MM.1S (cell line): ENCODE results near the gene OSBPL5.

ENCODE experiments used
- DNase-seq: peaks from one replicate; pipeline ENCODE4 v3.0.0-alpha.2; 2015
- H2AFZ ChIP-seq: fragments of 300-600 bp; sonication (generic); 2 replicates; pipeline ENCODE4 v1.6.0; 2016; ENCODE audit warnings: antibody characterized with exemption, low read length
- H3F3A ChIP-seq: fragments of 300-600 bp; sonication (generic); 2 replicates; pipeline ENCODE4 v1.6.1; 2016; ENCODE audit warnings: mild to moderate bottlenecking, antibody characterized with exemption, low read length, moderate library complexity, mixed read lengths; ENCODE audit not compliant: insufficient read depth
- H3K27ac ChIP-seq: fragments of 300-600 bp; sonication (generic); 2 replicates; pipeline ENCODE4 v1.5.1; 2016; ENCODE audit warnings: mild to moderate bottlenecking, low read length
- H3K27me3 ChIP-seq: fragments of 300-600 bp; sonication (generic); replicated peaks from 2 replicates; pipeline ENCODE4 v1.6.0; 2016; ENCODE audit warnings: low read length; ENCODE audit not compliant: insufficient read depth
- H3K36me3 ChIP-seq: fragments of 300-600 bp; sonication (generic); replicated peaks from 2 replicates; pipeline ENCODE4 v1.6.1; 2016; ENCODE audit warnings: mild to moderate bottlenecking, low read length, mixed read lengths; ENCODE audit not compliant: insufficient read depth
- H3K4me1 ChIP-seq: fragments of 300-600 bp; sonication (generic); 2 replicates; pipeline ENCODE4 v1.6.1; 2016; ENCODE audit warnings: low read length, mixed read lengths
- H3K4me2 ChIP-seq: fragments of 300-600 bp; sonication (generic); 2 replicates; pipeline ENCODE4 v1.6.0; 2016; ENCODE audit warnings: low read depth, low read length
- H3K4me3 ChIP-seq: fragments of 300-600 bp; sonication (generic); 2 replicates; pipeline ENCODE4 v1.5.1; 2016; ENCODE audit warnings: low read length, mixed read lengths
- H3K79me2 ChIP-seq: fragments of 300-600 bp; sonication (generic); 2 replicates; pipeline ENCODE4 v1.6.1; 2016; ENCODE audit warnings: mixed run types, low read length, mixed read lengths
- H3K9ac ChIP-seq: fragments of 300-600 bp; sonication (generic); 2 replicates; pipeline ENCODE4 v1.6.1; 2016; ENCODE audit warnings: low read length, mixed read lengths
- H3K9me2 ChIP-seq: fragments of 300-600 bp; sonication (generic); replicated peaks from 2 replicates; pipeline ENCODE4 v1.6.1; 2016; ENCODE audit warnings: mild to moderate bottlenecking, low read length, mixed read lengths; ENCODE audit not compliant: insufficient read depth
- H3K9me3 ChIP-seq: fragments of 300-600 bp; sonication (generic); replicated peaks from 2 replicates; pipeline ENCODE4 v1.6.1; 2016; ENCODE audit warnings: mild to moderate bottlenecking, low read length, mixed read lengths; ENCODE audit not compliant: insufficient read depth
- H4K20me1 ChIP-seq: fragments of 300-600 bp; sonication (generic); 2 replicates; pipeline ENCODE4 v1.6.1; 2016; ENCODE audit warnings: mild to moderate bottlenecking, low read length, moderate library complexity, mixed read lengths; ENCODE audit not compliant: insufficient read depth
- CTCF ChIP-seq: fragments of 300-600 bp; sonication (generic); IDR thresholded peaks from 2 replicates; pipeline ENCODE4 v1.5.1; 2016; ENCODE audit warnings: antibody characterized with exemption, low read length, mixed read lengths
- EZH2 ChIP-seq: fragments of 300-600 bp; sonication (generic); optimal IDR thresholded peaks from 2 replicates; pipeline ENCODE3; 2017; ENCODE audit warnings: low read depth, mild to moderate bottlenecking, antibody characterized with exemption, low read length, mixed read lengths
- EZH2phosphoT487 ChIP-seq: fragments of 300-600 bp; sonication (generic); IDR thresholded peaks from 2 replicates; pipeline ENCODE4 v1.6.1; 2018; ENCODE audit warnings: antibody characterized with exemption, low read length

OSBPL5 gene

DNA sequence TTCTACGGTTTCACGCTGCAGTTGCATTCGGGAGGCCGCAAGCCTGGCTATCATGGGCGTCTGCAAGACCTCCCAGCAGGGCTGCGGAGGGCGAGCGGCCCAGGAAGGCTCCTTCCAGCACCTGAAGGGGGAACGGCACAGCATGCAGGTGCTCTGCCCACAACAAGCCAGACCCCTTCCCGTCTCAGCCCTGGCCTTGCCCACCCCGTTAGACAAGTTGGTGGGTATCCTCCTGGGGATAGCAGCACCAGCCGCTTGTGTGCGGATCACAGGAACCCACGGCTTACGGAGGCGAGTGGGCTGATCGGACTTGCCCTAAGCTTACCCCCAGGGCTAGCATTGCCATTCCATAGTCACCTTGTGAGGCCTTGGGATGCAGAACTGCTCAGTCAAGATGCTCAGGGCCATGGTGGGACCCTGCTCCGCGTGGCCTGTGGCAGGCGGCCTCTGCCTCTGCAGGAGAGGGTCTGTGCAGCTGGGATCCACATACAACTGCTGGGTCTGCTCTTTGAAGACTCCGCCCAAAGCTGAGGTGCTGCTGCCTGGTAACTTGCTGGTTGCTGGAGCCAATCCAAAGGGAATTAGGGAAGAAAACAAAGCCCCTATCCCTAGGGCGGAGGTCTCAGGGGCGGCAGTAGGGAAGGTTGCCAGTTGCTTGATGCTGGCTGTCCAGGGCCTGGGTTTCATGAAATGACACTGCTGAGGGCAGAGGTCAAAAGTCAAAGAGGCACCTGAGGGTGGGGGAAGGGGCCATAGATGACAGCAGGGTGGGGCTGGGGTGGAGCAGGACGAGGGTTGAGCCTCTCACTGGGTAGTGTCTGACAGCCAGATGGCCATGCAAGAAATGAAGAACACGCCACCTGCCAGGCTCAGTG lies 1.4 kb upstream of the OSBPL5 start:
- H3K9me3 ChIP-seq, result no peaks in the 10 kb centered on the region
- H3K9me2 ChIP-seq, result no peaks in the 10 kb centered on the region
- H3K4me1 ChIP-seq, result no peaks in the 10 kb centered on the region
- peaks cover 56% of the 10 kb centered on the region for H3K27me3 ChIP-seq
- no peak overlapping the region for H3K27ac ChIP-seq
- H3K36me3 ChIP-seq, result no peaks in the 10 kb centered on the region
- no peaks in the 10 kb centered on the region for H3F3A ChIP-seq
- peaks cover 7% of the 10 kb centered on the region; the same call in 1 of the 2 replicates for H3K79me2 ChIP-seq
- H3K4me2 ChIP-seq, result no peak overlapping the region
- H3K9ac ChIP-seq, result no peak overlapping the region
- no peak overlapping the region for H2AFZ ChIP-seq
- TF ChIP-seq EZH2, result no peak
- no peak for TF ChIP-seq EZH2phosphoT487
- no peak for TF ChIP-seq CTCF
- no peak overlapping the region for H3K4me3 ChIP-seq
- no peak for DNase-seq
- H4K20me1 ChIP-seq, result no peaks in the 10 kb centered on the region

DNA sequence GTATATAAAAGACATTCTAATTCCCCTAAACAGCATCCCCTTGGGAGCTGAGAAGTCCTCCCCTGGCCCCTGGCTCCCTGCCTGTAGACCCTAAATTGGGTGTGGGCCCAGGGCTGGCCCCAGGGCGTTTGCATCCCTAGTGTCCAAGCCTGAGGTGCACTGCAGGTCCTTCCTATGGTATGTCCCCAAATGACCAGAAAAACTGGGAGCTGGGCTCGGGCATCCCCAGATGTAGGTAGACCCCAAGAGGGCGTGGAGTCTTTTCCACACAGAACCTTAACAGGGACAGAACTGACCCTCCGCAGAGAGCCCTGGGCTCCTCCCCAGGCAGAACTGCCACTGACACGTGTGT lies 782 bp upstream of the OSBPL5 start:
- Histone ChIP-seq H4K20me1 (no peaks in the 10 kb centered on the region), H3K4me1 (no peaks in the 10 kb centered on the region), H3K27me3 (peaks cover 50% of the 10 kb centered on the region), H3F3A (no peaks in the 10 kb centered on the region), H3K9me2 (no peaks in the 10 kb centered on the region), H3K27ac (no peak overlapping the region), H3K36me3 (no peaks in the 10 kb centered on the region), H3K4me3 (peak overlapping the region; percentile 67; the same call in 1 of the 2 replicates), H3K4me2 (peak overlapping the region; percentile 92), H3K9ac (no peak overlapping the region; the same call in 1 of the 2 replicates), H2AFZ (peak overlapping the region; percentile 92), H3K9me3 (no peaks in the 10 kb centered on the region), H3K79me2 (peaks cover 10% of the 10 kb centered on the region; the same call in 1 of the 2 replicates)
- no peak for DNase-seq
- TF ChIP-seq CTCF (no peak), EZH2 (no peak)

GRCh38 chr11:3164552-3165151 lies 458 bp downstream of the OSBPL5 start:
- Histone ChIP-seq H2AFZ (peak overlapping the region; percentile 34; the same call in 1 of the 2 replicates), H3K27me3 (peaks cover 39% of the 10 kb centered on the region), H3K36me3 (no peaks in the 10 kb centered on the region), H4K20me1 (no peaks in the 10 kb centered on the region), H3K27ac (no peak overlapping the region), H3K79me2 (peaks cover 10% of the 10 kb centered on the region; the same call in 1 of the 2 replicates), H3K9ac (peak overlapping the region; percentile 68), H3K9me2 (no peaks in the 10 kb centered on the region), H3K9me3 (no peaks in the 10 kb centered on the region), H3K4me3 (peak overlapping the region; percentile 68), H3F3A (no peaks in the 10 kb centered on the region), H3K4me2 (peak overlapping the region; percentile 91), H3K4me1 (no peaks in the 10 kb centered on the region)
- no peak for TF ChIP-seq CTCF
- TF ChIP-seq EZH2phosphoT487, result no peak
- no peak for TF ChIP-seq EZH2
- DNase-seq, result no peak
